GM12878 (cell line): ENCODE data around the gene CFAP61. TPM values are rescaled to one million over a fixed set of nuclear protein-coding genes. Genes with fewer than 3 reads are reported as not detected.

Experiments
- ATAC-seq: fragments of 200-7000 bp; cut with Tn5 transposase; 3 replicates; pipeline ENCODE4 v1.9.1; 2020; ENCODE audit warnings: mild to moderate bottlenecking, moderate library complexity
- BruUV-seq: library from RNA; stranded (reverse); fragments of 400-500 nt; replicated peaks from 2 replicates; lab custom pipeline; 2021; lab: Mats Ljungman, UMichigan
- CTCF ChIA-PET: fragments of 300-600 bp; sonication (Branson Sonifier 250); formaldehyde crosslinking; extraction: SDS; loops from one replicate; lab custom pipeline; 2021; ENCODE audit warnings: inconsistent platforms; lab: Yijun Ruan, JAX
- POLR2A ChIA-PET: fragments of 350-600 bp; formaldehyde crosslinking; extraction: SDS; loops from one replicate; lab custom pipeline; 2021; ENCODE audit warnings: inconsistent platforms; lab: Charles Lee
- RAD21 ChIA-PET: fragments of 300-600 bp; sonication (Branson Sonifier 250); formaldehyde crosslinking; loops from one replicate; lab custom pipeline; 2023; ENCODE audit warnings: antibody characterized with exemption; ENCODE audit not compliant: unreplicated experiment; lab: Charles Lee
- SMC1A ChIA-PET: fragments of 300-600 bp; sonication (Branson Sonifier 250); formaldehyde crosslinking; loops from one replicate; lab custom pipeline; 2023; ENCODE audit not compliant: unreplicated experiment, uncharacterized antibody; lab: Charles Lee
- DNase-seq: peaks from one replicate; pipeline ENCODE4 v3.0.0-alpha.2; 2011; ENCODE audit warnings: low read depth, low spot score
- FAIRE-seq: peaks from 3 replicates; lab custom pipeline; 2011; peaks lifted over from hg19 to GRCh38; lab: Jason Lieb, UNC
- H2AFZ ChIP-seq: 2 replicates; pipeline ENCODE4 v1.6.0; 2011; ENCODE audit warnings: low read depth, low read length, control low read depth; ENCODE audit not compliant: control insufficient read depth
- H3K27ac ChIP-seq: 2 replicates; pipeline ENCODE4 v1.5.1; 2011; ENCODE audit warnings: control low read depth; ENCODE audit not compliant: control insufficient read depth, insufficient read depth
- H3K27me3 ChIP-seq, 2 experiments: replicated peaks in 1 of 2; 2 replicates each; pipeline versions ENCODE4 v1.6.0 to v1.6.1; 2011; ENCODE audit warnings: low read length in 1 of 2; ENCODE audit not compliant: control insufficient read depth in 2 of 2, insufficient read depth in 2 of 2
- H3K36me3 ChIP-seq, 2 experiments: 2 replicates each; pipeline ENCODE4 v1.5.1; 2011; ENCODE audit warnings: low read length in 1 of 2; ENCODE audit not compliant: control insufficient read depth in 2 of 2, insufficient read depth in 2 of 2
- H3K4me1 ChIP-seq: 2 replicates; pipeline ENCODE4 v1.6.1; 2011; ENCODE audit warnings: mild to moderate bottlenecking, low read length, moderate library complexity, mixed read lengths; ENCODE audit not compliant: control insufficient read depth, insufficient read depth
- H3K4me2 ChIP-seq: 2 replicates; pipeline ENCODE4 v1.6.0; 2011; ENCODE audit warnings: control low read depth; ENCODE audit not compliant: control insufficient read depth, insufficient read depth
- H3K4me3 ChIP-seq: fragments of 200-600 bp; sonication (generic); 2 replicates; pipeline ENCODE4 v1.5.1; 2016
- H3K79me2 ChIP-seq: 2 replicates; pipeline ENCODE4 v1.6.0; 2011; ENCODE audit warnings: low read length; ENCODE audit not compliant: control insufficient read depth, insufficient read depth
- H3K9ac ChIP-seq: 2 replicates; pipeline ENCODE4 v1.8.0; 2011; ENCODE audit warnings: low read length, control low read depth, mixed read lengths; ENCODE audit not compliant: control insufficient read depth, insufficient read depth
- H3K9me3 ChIP-seq: replicated peaks from 3 replicates; pipeline ENCODE4 v1.5.1; 2011; ENCODE audit warnings: mild to moderate bottlenecking, low read length; ENCODE audit not compliant: control insufficient read depth, insufficient read depth
- H4K20me1 ChIP-seq: 2 replicates; pipeline ENCODE4 v1.6.0; 2011; ENCODE audit not compliant: control insufficient read depth, insufficient read depth
- BACH1 ChIP-seq: fragments of 450-650 bp; IDR thresholded peaks from 2 replicates; pipeline ENCODE4 v1.6.1; 2017; ENCODE audit warnings: mild to moderate bottlenecking, borderline replicate concordance
- BHLHE40 ChIP-seq, 2 experiments: fragments of 450-650 bp in 1 of 2; IDR thresholded peaks; 2 replicates each; pipeline ENCODE4 v1.6.1; 2011 to 2017; ENCODE audit warnings: low read depth in 2 of 2, borderline replicate concordance in 1 of 2, improper control_type of control experiment in 1 of 2, low read length in 1 of 2, mild to moderate bottlenecking in 1 of 2
- BRCA1 ChIP-seq: IDR thresholded peaks from 2 replicates; pipeline ENCODE4 v1.6.1; 2011; ENCODE audit warnings: low read depth, low read length, improper control_type of control experiment
- IKZF2 ChIP-seq, 2 experiments: fragments of 450-650 bp; IDR thresholded peaks; 2 replicates each; pipeline ENCODE4 v1.6.1; 2017; ENCODE audit warnings: mild to moderate bottlenecking in 2 of 2, moderate library complexity in 2 of 2
- JUNB ChIP-seq: IDR thresholded peaks from 2 replicates; pipeline ENCODE4 v1.6.1; 2016; ENCODE audit warnings: antibody characterized with exemption, mild to moderate bottlenecking
- MAX ChIP-seq: IDR thresholded peaks from 2 replicates; pipeline ENCODE4 v1.6.1; 2012; ENCODE audit warnings: low read depth, low read length, improper control_type of control experiment
- NR2F1 ChIP-seq: fragments of 450-650 bp; conservative IDR thresholded peaks from 2 replicates; pipeline ENCODE4 v1.6.1; 2017; ENCODE audit warnings: mild to moderate bottlenecking
- PAX8 ChIP-seq: fragments of 450-650 bp; IDR thresholded peaks from 2 replicates; pipeline ENCODE4 v1.6.1; 2017; ENCODE audit warnings: mild to moderate bottlenecking, moderate library complexity
- RBBP5 ChIP-seq: fragments of 200-600 bp; sonication (generic); conservative IDR thresholded peaks from 2 replicates; pipeline ENCODE4 v1.6.1; 2016
- SREBF1 ChIP-seq: IDR thresholded peaks from 2 replicates; pipeline ENCODE4 v1.6.1; 2012; ENCODE audit warnings: mild to moderate bottlenecking, low read length
- STAT1 ChIP-seq: fragments of 450-650 bp; conservative IDR thresholded peaks from 2 replicates; pipeline ENCODE4 v1.6.1; 2014; ENCODE audit warnings: antibody characterized with exemption, mild to moderate bottlenecking
- TAF1 ChIP-seq: IDR thresholded peaks from 2 replicates; pipeline ENCODE4 v1.6.1; 2011; ENCODE audit warnings: mild to moderate bottlenecking, low read depth, low read length, borderline replicate concordance
- WRNIP1 ChIP-seq: IDR thresholded peaks from 2 replicates; pipeline ENCODE4 v1.6.1; 2011; ENCODE audit warnings: low read depth, low read length, improper control_type of control experiment, borderline replicate concordance
- ZBTB33 ChIP-seq: fragments of 450-650 bp; IDR thresholded peaks from 2 replicates; pipeline ENCODE4 v1.6.1; 2017; ENCODE audit warnings: mild to moderate bottlenecking
- ZZZ3 ChIP-seq: IDR thresholded peaks from 2 replicates; pipeline ENCODE4 v1.6.1; 2011; ENCODE audit warnings: low read depth; ENCODE audit not compliant: control insufficient read depth, insufficient read length
- WGBS: methylation state at CpG from one replicate; pipeline ENCODE4 v1.1.6; 2016; ENCODE audit warnings: low lambda C conversion rate; ENCODE audit not compliant: insufficient replicate concordance, insufficient coverage; ENCODE audit errors: missing lambda C conversion rate; 5-methylcytosine and 5-hydroxymethylcytosine counted together
- in situ Hi-C: fragments of 300-500 bp; cut with MboI; formaldehyde crosslinking; loops from 9 replicates; pipeline ENCODE4 v1.14.3; 2018; ENCODE audit warnings: mixed read lengths
- intact Hi-C: fragments of 100-400 bp; cut with micrococcal nuclease; formaldehyde crosslinking; loops from one replicate; pipeline ENCODE4 v1.14.2; 2022; ENCODE audit not compliant: unreplicated experiment
- polyA plus RNA-seq, 11 experiments: library from polyadenylated mRNA; depleted of rRNA in 4 of 11; unstranded in 6 of 11; stranded (reverse) in 5 of 11; fragments of >200 nt; fragmentation: Nextera tagmentation in 4 of 11; fragmentation: Illumina TruSeq in 1 of 11; extraction: Ambion mirVana in 4 of 11; extraction: Trizol in 1 of 11; gene quantifications; 1 replicate in 1 of 11; 2 replicates in 10 of 11; pipeline versions ENCODE4 v1.2.1 to v1.2.3, GENCODE V29; 2011 to 2016; ENCODE audit warnings: inconsistent platforms in 2 of 11, missing spikeins in 2 of 11, low read depth in 1 of 11
- total RNA-seq, 4 experiments: library from RNA; depleted of rRNA in 3 of 4; stranded (reverse); fragments of >200 nt in 3 of 4; fragmentation: Illumina TruSeq in 1 of 4; extraction: Trizol in 1 of 4; gene quantifications; 2 replicates each; pipeline versions ENCODE4 v1.2.1 to v1.2.3, GENCODE V29; 2013 to 2021
- TF ChIP-seq, protein P1 (sequence below): fragments of 450-650 bp; IDR thresholded peaks from 2 replicates; pipeline ENCODE4 v1.6.1; 2016; ENCODE audit warnings: mild to moderate bottlenecking

Gene CFAP61
- total and polyA plus RNA-seq, 10 of the 15 experiments (the other 5 are each of a cell fraction or from before 2014, with no cell fraction given) = 0.11 to 0.41 (median 0.24) TPM; not detected in 7

DNA sequence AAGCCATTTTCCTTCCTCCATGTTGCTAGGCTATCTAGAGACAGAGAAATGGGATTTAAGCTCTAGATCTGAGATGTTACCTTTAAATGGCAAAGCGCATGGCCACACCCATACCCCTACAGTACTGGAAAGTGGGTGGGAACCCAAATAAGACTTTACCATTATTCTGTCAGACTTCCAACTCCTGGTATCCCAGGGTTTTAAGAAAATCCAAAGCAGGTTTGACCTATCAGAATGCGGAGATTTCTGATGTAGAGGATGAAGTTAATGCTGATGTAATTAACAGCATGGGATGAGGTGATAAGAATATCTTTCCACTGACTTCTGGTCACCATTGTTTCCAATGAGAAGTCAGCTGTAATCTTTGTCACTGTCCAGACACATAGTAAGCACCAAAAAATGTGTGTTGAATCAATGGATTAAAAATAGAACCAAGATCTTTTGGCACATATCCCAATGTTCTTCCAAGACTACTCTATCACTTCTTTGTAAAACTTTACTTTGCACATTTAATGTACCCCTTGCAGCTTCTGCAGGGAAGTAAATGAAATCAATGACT is 174.8 kb downstream of the CFAP61 start:
- H3K27me3 ChIP-seq = no peaks in the 10 kb centered on the region; a peak in 2 of 4 replicates
- ChIA-PET POLR2A (interaction anchor here (0.6 kb wide), 1 partner anchor 47 kb away, joined by 3 read pairs; no protein-coding TSS in a partner anchor), SMC1A (interaction anchor here (0.7 kb wide), 1 partner anchor 10 kb away, joined by 3 read pairs; no protein-coding TSS in a partner anchor), CTCF (interaction anchor here (1.1 kb wide), 1 partner anchor 11 kb away, joined by 3 read pairs; no protein-coding TSS in a partner anchor), RAD21 (no interaction called here)
- intact Hi-C loops (no loop called here), in situ Hi-C loops (no loop called here)
- BruUV-seq = no TSS peak
- DNase-seq = no peak
- H3K9me3 ChIP-seq = no peaks in the 10 kb centered on the region
- H2AFZ ChIP-seq = no peak overlapping the region
- no peak for TF ChIP-seq IKZF2 (IDR thresholded peaks at IDR 0.05)
- TF ChIP-seq WRNIP1 = no peak
- TF ChIP-seq MAX = no peak
- no peak for TF ChIP-seq STAT1
- no peak for TF ChIP-seq BHLHE40 (IDR thresholded peaks at IDR 0.05; ENCODE audit: borderline replicate concordance in 1 of 2, low read depth in 2 of 2, low read length in 1 of 2)
- H3K79me2 ChIP-seq = no peaks in the 10 kb centered on the region
- H3K27ac ChIP-seq = no peak overlapping the region
- no peak for FAIRE-seq
- no peaks in the 10 kb centered on the region for H3K36me3 ChIP-seq
- ATAC-seq = no peak
- H3K4me3 ChIP-seq = no peak overlapping the region
- WGBS = 93% methylated on average over 2 of the region's 2 CpGs
- no peaks in the 10 kb centered on the region for H4K20me1 ChIP-seq
- no peaks in the 10 kb centered on the region for H3K4me1 ChIP-seq
- H3K4me2 ChIP-seq = no peak overlapping the region
- no peak overlapping the region for H3K9ac ChIP-seq

GRCh38 chr20:20228351-20228750 is 176.0 kb downstream of the CFAP61 start:
- intact Hi-C loops = no loop called here
- Histone ChIP-seq H3K4me2 (no peak overlapping the region), H3K9me3 (no peaks in the 10 kb centered on the region), H3K79me2 (no peaks in the 10 kb centered on the region), H3K27ac (no peak overlapping the region), H3K9ac (no peak overlapping the region), H4K20me1 (no peaks in the 10 kb centered on the region), H3K4me3 (no peak overlapping the region), H3K27me3 (no peaks in the 10 kb centered on the region; a peak in 1 of 4 replicates), H3K36me3 (no peaks in the 10 kb centered on the region), H2AFZ (no peak overlapping the region), H3K4me1 (no peaks in the 10 kb centered on the region)
- BruUV-seq = no TSS peak
- RAD21 ChIA-PET = no interaction called here
- POLR2A ChIA-PET = no interaction called here
- DNase-seq = no peak
- ATAC-seq = no peak
- CTCF ChIA-PET = interaction anchor here (1.1 to 1.2 kb wide), 2 partner anchors 10 kb away, joined by 3 to 6 read pairs; no protein-coding TSS in a partner anchor
- FAIRE-seq = no peak
- SMC1A ChIA-PET = no interaction called here
- in situ Hi-C loops = no loop called here
- no peak for TF ChIP-seq TAF1
- TF ChIP-seq ZZZ3 = no peak
- no peak for TF ChIP-seq NR2F1
- TF ChIP-seq JUNB = no peak
- TF ChIP-seq BRCA1 = no peak
- no peak for TF ChIP-seq RBBP5
- TF ChIP-seq SREBF1 = no peak
- TF ChIP-seq PAX8 = no peak
- no peak for TF ChIP-seq BACH1
- TF ChIP-seq, protein P1, sequence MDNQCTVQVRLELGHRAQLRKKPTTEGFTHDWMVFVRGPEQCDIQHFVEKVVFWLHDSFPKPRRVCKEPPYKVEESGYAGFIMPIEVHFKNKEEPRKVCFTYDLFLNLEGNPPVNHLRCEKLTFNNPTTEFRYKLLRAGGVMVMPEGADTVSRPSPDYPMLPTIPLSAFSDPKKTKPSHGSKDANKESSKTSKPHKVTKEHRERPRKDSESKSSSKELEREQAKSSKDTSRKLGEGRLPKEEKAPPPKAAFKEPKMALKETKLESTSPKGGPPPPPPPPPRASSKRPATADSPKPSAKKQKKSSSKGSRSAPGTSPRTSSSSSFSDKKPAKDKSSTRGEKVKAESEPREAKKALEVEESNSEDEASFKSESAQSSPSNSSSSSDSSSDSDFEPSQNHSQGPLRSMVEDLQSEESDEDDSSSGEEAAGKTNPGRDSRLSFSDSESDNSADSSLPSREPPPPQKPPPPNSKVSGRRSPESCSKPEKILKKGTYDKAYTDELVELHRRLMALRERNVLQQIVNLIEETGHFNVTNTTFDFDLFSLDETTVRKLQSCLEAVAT = no peak
- no peak for TF ChIP-seq ZBTB33
